SK-N-SH treated with all-trans-retinoic acid at 6 μM for 48 hours (cell line): ENCODE data around the gene LRRC26.

Experiments
- ATAC-seq: fragments of 200-7000 bp; cut with Tn5 transposase; 3 replicates; pipeline ENCODE4 v1.9.1; 2020; ENCODE audit warnings: mild to moderate bottlenecking, moderate library complexity
- ARNTL ChIP-seq: fragments of 450-650 bp; formaldehyde crosslinking; IDR thresholded peaks from 2 replicates; pipeline ENCODE4 v1.5.0; 2020; ENCODE audit warnings: low read depth, mild to moderate bottlenecking, moderate library complexity, borderline replicate concordance
- BACH2 ChIP-seq: fragments of 250-450 bp; sonication (Bioruptor Pico); IDR thresholded peaks from 2 replicates; pipeline ENCODE4 v1.9.0; 2021; ENCODE audit warnings: mild to moderate bottlenecking, borderline replicate concordance
- GLIS3 ChIP-seq: fragments of 250-450 bp; sonication (Bioruptor Pico); IDR thresholded peaks from 2 replicates; pipeline ENCODE4 v1.5.0; 2020; ENCODE audit warnings: mild to moderate bottlenecking, moderate library complexity
- OSR1 ChIP-seq: fragments of 250-450 bp; sonication (Bioruptor Pico); IDR thresholded peaks from 2 replicates; pipeline ENCODE4 v1.8.0; 2022; ENCODE audit warnings: moderate library complexity, mild to moderate bottlenecking, inconsistent platforms
- PPARA ChIP-seq: fragments of 250-450 bp; sonication (Bioruptor Pico); IDR thresholded peaks from 2 replicates; pipeline ENCODE4 v1.5.0; 2020; ENCODE audit warnings: mild to moderate bottlenecking, borderline replicate concordance
- SNAI2 ChIP-seq: fragments of 250-450 bp; sonication (Bioruptor Pico); IDR thresholded peaks from 2 replicates; pipeline ENCODE4 v1.5.0; 2020; ENCODE audit warnings: mild to moderate bottlenecking, moderate library complexity
- TOX ChIP-seq: fragments of 250-450 bp; sonication (Bioruptor Pico); IDR thresholded peaks from 2 replicates; pipeline ENCODE4 v1.8.0; 2021; ENCODE audit warnings: mild to moderate bottlenecking, moderate library complexity, borderline replicate concordance
- ZFP3 ChIP-seq: fragments of 250-450 bp; sonication (Bioruptor Pico); IDR thresholded peaks from 2 replicates; pipeline ENCODE4 v1.5.0; 2020; ENCODE audit warnings: mild to moderate bottlenecking, moderate library complexity
- ZFP30 ChIP-seq: fragments of 450-650 bp; formaldehyde crosslinking; IDR thresholded peaks from 2 replicates; pipeline ENCODE4 v1.5.0; 2022; ENCODE audit warnings: mild to moderate bottlenecking, moderate library complexity
- ZNF565 ChIP-seq: fragments of 450-650 bp; formaldehyde crosslinking; conservative IDR thresholded peaks from 2 replicates; pipeline ENCODE4 v1.5.0; 2020; ENCODE audit warnings: low read depth, mild to moderate bottlenecking, moderate library complexity
- ZNF70 ChIP-seq: fragments of 450-650 bp; formaldehyde crosslinking; IDR thresholded peaks from 2 replicates; pipeline ENCODE4 v1.5.0; 2020; ENCODE audit warnings: mild to moderate bottlenecking, moderate library complexity
- TF ChIP-seq, protein P1 (sequence below): fragments of 250-450 bp; sonication (Bioruptor Pico); IDR thresholded peaks from 2 replicates; pipeline ENCODE4 v1.8.0; 2020; ENCODE audit warnings: mild to moderate bottlenecking, moderate library complexity, borderline replicate concordance
- TF ChIP-seq, protein P2 (sequence below): fragments of 250-450 bp; sonication (Bioruptor Pico); IDR thresholded peaks from 2 replicates; pipeline ENCODE4 v1.8.0; 2021; ENCODE audit warnings: low read depth, mild to moderate bottlenecking, moderate library complexity, borderline replicate concordance
- TF ChIP-seq, protein P3 (sequence below): fragments of 250-450 bp; sonication (Bioruptor Pico); IDR thresholded peaks from 2 replicates; pipeline ENCODE4 v1.5.1; 2021; ENCODE audit warnings: mild to moderate bottlenecking, moderate library complexity
- TF ChIP-seq, protein P4 (sequence below): fragments of 250-450 bp; sonication (Bioruptor Pico); IDR thresholded peaks from 2 replicates; pipeline ENCODE4 v1.5.0; 2020; ENCODE audit warnings: mild to moderate bottlenecking, moderate library complexity
- TF ChIP-seq, protein P5 (sequence below): fragments of 250-450 bp; sonication (Bioruptor Pico); IDR thresholded peaks from 2 replicates; pipeline ENCODE4 v1.5.1; 2020; ENCODE audit warnings: low read depth, mild to moderate bottlenecking, moderate library complexity

LRRC26 gene

DNA sequence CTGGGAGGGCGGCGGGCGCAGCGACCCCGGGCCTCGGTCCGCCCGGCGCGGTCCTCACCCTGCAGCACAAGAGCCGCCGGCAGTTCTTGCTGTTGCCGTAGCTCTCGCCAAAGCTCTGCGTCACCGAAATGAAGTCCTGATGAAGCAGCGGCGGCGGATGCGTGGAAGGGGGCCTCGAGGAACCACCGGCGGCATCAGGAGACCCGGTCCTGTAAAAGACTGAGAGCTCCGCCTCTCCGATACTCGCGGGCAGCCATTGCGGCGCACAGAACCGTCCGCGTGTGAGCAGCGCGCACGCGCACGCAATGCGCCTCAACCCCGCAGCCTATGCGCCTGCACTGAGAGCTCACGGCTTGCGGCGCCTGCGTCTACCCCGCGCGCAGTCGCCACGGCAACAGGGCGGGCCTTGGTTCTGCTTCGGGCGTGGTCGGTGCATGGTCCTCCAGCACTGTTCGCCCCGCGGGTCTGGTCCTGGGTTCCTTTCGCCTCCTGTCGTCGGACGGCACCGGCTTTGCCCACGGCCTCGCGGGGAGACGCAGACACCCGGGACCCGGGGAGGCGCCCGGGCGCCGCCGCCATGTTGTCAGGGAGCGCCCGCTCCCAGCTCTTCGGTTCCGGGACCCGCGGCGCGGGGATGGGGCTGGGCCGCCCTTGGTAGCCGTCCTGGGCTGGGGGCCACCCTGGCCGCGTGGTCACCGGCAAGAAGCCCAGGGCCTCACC is 40.2 kb downstream of the LRRC26 start:
- peak; percentile 99 for ATAC-seq
- TF ChIP-seq ZNF565 (CRISPR knock-in tag) (peak; percentile 100), ARNTL (CRISPR knock-in tag) (no peak)

DNA sequence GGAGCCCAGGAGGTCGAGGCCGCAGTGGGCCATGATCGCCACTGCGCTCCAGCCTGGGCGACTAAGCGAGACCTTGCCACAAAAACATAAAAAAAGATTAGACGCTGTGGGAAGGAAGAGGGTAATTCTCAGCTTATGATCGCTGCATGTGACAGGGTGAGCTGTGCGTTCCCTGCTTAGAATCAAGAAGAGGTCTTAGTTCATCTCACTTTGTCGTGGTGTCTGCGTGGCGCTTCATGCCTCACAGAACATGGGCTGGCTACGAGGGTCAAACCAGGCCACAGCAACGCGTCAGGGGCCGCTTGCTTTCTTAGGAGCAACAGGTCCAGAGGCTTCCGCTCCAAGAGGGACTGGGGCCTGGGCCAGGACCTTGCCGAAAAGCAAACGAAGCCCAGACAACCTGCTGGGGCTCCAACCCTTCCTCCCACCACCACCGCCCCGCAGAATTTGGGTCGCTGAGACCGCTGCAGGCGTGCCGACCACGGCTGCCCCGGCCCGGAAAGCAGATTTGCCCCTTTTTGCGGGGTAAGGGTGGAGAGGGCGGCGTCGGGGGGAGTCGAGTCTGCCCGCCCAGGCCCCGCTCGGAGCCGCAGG is 40.9 kb downstream of the LRRC26 start:
- TF ChIP-seq, protein P1, sequence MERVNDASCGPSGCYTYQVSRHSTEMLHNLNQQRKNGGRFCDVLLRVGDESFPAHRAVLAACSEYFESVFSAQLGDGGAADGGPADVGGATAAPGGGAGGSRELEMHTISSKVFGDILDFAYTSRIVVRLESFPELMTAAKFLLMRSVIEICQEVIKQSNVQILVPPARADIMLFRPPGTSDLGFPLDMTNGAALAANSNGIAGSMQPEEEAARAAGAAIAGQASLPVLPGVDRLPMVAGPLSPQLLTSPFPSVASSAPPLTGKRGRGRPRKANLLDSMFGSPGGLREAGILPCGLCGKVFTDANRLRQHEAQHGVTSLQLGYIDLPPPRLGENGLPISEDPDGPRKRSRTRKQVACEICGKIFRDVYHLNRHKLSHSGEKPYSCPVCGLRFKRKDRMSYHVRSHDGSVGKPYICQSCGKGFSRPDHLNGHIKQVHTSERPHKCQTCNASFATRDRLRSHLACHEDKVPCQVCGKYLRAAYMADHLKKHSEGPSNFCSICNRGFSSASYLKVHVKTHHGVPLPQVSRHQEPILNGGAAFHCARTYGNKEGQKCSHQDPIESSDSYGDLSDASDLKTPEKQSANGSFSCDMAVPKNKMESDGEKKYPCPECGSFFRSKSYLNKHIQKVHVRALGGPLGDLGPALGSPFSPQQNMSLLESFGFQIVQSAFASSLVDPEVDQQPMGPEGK = no peak
- no peak for TF ChIP-seq GLIS3 (CRISPR knock-in tag)
- TF ChIP-seq PPARA (CRISPR knock-in tag) = no peak
- TF ChIP-seq, protein P2, sequence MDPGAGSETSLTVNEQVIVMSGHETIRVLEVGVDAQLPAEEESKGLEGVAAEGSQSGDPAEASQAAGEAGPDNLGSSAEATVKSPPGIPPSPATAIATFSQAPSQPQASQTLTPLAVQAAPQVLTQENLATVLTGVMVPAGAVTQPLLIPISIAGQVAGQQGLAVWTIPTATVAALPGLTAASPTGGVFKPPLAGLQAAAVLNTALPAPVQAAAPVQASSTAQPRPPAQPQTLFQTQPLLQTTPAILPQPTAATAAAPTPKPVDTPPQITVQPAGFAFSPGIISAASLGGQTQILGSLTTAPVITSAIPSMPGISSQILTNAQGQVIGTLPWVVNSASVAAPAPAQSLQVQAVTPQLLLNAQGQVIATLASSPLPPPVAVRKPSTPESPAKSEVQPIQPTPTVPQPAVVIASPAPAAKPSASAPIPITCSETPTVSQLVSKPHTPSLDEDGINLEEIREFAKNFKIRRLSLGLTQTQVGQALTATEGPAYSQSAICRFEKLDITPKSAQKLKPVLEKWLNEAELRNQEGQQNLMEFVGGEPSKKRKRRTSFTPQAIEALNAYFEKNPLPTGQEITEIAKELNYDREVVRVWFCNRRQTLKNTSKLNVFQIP (CRISPR knock-in tag) = no peak
- TF ChIP-seq ZNF70 = no peak
- no peak for TF ChIP-seq OSR1 (CRISPR knock-in tag)
- TF ChIP-seq TOX = no peak
- TF ChIP-seq, protein P3, sequence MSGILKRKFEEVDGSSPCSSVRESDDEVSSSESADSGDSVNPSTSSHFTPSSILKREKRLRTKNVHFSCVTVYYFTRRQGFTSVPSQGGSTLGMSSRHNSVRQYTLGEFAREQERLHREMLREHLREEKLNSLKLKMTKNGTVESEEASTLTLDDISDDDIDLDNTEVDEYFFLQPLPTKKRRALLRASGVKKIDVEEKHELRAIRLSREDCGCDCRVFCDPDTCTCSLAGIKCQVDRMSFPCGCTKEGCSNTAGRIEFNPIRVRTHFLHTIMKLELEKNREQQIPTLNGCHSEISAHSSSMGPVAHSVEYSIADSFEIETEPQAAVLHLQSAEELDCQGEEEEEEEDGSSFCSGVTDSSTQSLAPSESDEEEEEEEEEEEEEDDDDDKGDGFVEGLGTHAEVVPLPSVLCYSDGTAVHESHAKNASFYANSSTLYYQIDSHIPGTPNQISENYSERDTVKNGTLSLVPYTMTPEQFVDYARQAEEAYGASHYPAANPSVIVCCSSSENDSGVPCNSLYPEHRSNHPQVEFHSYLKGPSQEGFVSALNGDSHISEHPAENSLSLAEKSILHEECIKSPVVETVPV (CRISPR knock-in tag) = no peak
- no peak for TF ChIP-seq ZFP3 (CRISPR knock-in tag)
- TF ChIP-seq BACH2 (CRISPR knock-in tag) = no peak
- no peak for TF ChIP-seq ZFP30
- no peak for TF ChIP-seq SNAI2
- TF ChIP-seq, protein P4, sequence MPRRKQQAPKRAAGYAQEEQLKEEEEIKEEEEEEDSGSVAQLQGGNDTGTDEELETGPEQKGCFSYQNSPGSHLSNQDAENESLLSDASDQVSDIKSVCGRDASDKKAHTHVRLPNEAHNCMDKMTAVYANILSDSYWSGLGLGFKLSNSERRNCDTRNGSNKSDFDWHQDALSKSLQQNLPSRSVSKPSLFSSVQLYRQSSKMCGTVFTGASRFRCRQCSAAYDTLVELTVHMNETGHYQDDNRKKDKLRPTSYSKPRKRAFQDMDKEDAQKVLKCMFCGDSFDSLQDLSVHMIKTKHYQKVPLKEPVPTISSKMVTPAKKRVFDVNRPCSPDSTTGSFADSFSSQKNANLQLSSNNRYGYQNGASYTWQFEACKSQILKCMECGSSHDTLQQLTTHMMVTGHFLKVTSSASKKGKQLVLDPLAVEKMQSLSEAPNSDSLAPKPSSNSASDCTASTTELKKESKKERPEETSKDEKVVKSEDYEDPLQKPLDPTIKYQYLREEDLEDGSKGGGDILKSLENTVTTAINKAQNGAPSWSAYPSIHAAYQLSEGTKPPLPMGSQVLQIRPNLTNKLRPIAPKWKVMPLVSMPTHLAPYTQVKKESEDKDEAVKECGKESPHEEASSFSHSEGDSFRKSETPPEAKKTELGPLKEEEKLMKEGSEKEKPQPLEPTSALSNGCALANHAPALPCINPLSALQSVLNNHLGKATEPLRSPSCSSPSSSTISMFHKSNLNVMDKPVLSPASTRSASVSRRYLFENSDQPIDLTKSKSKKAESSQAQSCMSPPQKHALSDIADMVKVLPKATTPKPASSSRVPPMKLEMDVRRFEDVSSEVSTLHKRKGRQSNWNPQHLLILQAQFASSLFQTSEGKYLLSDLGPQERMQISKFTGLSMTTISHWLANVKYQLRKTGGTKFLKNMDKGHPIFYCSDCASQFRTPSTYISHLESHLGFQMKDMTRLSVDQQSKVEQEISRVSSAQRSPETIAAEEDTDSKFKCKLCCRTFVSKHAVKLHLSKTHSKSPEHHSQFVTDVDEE = no peak
- TF ChIP-seq, protein P5, sequence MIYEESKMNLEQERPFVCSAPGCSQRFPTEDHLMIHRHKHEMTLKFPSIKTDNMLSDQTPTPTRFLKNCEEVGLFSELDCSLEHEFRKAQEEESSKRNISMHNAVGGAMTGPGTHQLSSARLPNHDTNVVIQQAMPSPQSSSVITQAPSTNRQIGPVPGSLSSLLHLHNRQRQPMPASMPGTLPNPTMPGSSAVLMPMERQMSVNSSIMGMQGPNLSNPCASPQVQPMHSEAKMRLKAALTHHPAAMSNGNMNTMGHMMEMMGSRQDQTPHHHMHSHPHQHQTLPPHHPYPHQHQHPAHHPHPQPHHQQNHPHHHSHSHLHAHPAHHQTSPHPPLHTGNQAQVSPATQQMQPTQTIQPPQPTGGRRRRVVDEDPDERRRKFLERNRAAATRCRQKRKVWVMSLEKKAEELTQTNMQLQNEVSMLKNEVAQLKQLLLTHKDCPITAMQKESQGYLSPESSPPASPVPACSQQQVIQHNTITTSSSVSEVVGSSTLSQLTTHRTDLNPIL (CRISPR knock-in tag) = no peak
- ATAC-seq = peak; percentile 6

DNA sequence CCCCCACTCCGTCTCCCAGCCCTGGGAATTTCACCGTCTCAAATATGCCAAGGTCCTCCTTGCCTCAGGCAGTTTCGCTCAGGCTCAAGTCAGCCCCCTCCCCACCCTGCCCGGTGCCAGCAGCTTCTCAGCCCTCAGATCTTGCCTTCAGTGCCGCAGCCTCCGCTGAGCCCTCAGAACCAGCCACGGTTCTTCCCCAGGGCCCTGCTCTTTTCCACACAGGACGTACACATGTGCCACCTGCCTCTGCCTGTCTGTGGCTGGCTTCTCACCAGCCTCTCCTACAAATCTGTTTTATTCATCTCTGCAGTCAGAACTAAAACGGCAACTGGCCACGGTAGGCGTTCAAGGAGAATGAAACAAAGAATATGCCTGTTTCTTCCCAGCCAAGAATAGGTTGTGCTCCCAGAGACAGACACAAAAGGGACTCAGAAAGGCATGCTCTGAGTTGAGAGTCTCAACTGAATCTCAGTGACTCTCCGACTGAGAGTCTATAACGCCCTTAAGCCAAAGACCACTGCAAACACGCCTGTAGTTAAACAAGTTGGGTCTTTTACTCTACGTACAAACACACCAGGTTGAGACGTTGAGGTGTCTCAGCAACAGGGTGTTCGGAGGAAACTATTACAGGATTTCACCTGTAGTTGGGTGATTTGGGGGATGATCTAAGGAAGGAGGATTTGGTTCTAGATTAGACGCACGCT is 41.5 kb downstream of the LRRC26 start:
- TF ChIP-seq ZFP3 (CRISPR knock-in tag) (no peak), ZNF70 (no peak)
- TF ChIP-seq, protein P3 (CRISPR knock-in tag) = no peak
- ATAC-seq = no peak
